Femur (tissue), 1 donor: Measurements from ENCODE around the gene AQP2.

Experiments
- DNase-seq: peaks from one replicate; pipeline ENCODE4 v3.0.0-alpha.2; 2017

Gene AQP2

GRCh38 chr12:49920915-49921286 is 29.6 kb upstream of the AQP2 start:
- no peak for DNase-seq

- no peak for DNase-seq
Observed at GRCh38 chr12:49921299-49921698, 29.2 kb upstream of the AQP2 start.

- DNase-seq, result no peak
Observed at GRCh38 chr12:49921936-49922335, 28.6 kb upstream of the AQP2 start.

- DNase-seq, result no peak
Observed at GRCh38 chr12:49922349-49923034, 28.0 kb upstream of the AQP2 start.

- DNase-seq, result no peak
Observed at GRCh38 chr12:49923035-49923644, 27.4 kb upstream of the AQP2 start.

- DNase-seq, result no peak
Observed at GRCh38 chr12:49923880-49924556, 26.5 kb upstream of the AQP2 start.

- no peak for DNase-seq
Observed at GRCh38 chr12:49924628-49925246, 25.8 kb upstream of the AQP2 start.

GRCh38 chr12:49925433-49926204 is 24.9 kb upstream of the AQP2 start:
- no peak for DNase-seq

- DNase-seq, result no peak
Observed at GRCh38 chr12:49928471-49928870, 22.1 kb upstream of the AQP2 start.

GRCh38 chr12:49929581-49929980 is 21.0 kb upstream of the AQP2 start:
- no peak for DNase-seq

- no peak for DNase-seq
Observed at GRCh38 chr12:49930515-49931288, 19.8 kb upstream of the AQP2 start.

GRCh38 chr12:49932023-49932422 is 18.5 kb upstream of the AQP2 start:
- DNase-seq, result no peak

GRCh38 chr12:49932533-49933130 is 17.9 kb upstream of the AQP2 start:
- no peak for DNase-seq

GRCh38 chr12:49933796-49934195 is 16.7 kb upstream of the AQP2 start:
- no peak for DNase-seq

GRCh38 chr12:49934505-49934904 is 16.0 kb upstream of the AQP2 start:
- DNase-seq, result no peak

GRCh38 chr12:49936925-49937324 is 13.6 kb upstream of the AQP2 start:
- no peak for DNase-seq

GRCh38 chr12:49937639-49938300 is 12.8 kb upstream of the AQP2 start:
- no peak for DNase-seq

- no peak for DNase-seq
Observed at GRCh38 chr12:49939307-49939706, 11.2 kb upstream of the AQP2 start.

- DNase-seq, result no peak
Observed at GRCh38 chr12:49939707-49940106, 10.8 kb upstream of the AQP2 start.

- no peak for DNase-seq
Observed at GRCh38 chr12:49941556-49942511, 8.7 kb upstream of the AQP2 start.
